ENCODE results near the gene IL18RAP.
A peak's percentile ranks its signal among the peaks of the same experiment; 100 is the strongest.

The IL18RAP gene

GRCh38 chr2:102455061-102455670 is 32.2 kb downstream of the IL18RAP start:
- DNase-seq (ENCODE audit: low read depth in 2 of 2, low spot score in 1 of 2) = no peak

GRCh38 chr2:102460467-102460866 is 37.5 kb downstream of the IL18RAP start:
- DNase-seq (ENCODE audit: low read depth in 2 of 2, low spot score in 1 of 2) = no peak

- DNase-seq (ENCODE audit: low read depth in 2 of 2, low spot score in 1 of 2) = no peak
These were observed 38.2 kb downstream of the IL18RAP start for GRCh38 chr2:102461188-102461587.

GRCh38 chr2:102463160-102463559 is 40.2 kb downstream of the IL18RAP start:
- no peak for DNase-seq (ENCODE audit: low read depth in 2 of 2, low spot score in 1 of 2)

- no peak for DNase-seq (ENCODE audit: low read depth in 2 of 2, low spot score in 1 of 2)
These were observed 47.2 kb downstream of the IL18RAP start for GRCh38 chr2:102470168-102470567.

- DNase-seq (ENCODE audit: low read depth in 2 of 2, low spot score in 1 of 2) = peak; percentile 17 to 28
These were observed 50.1 kb downstream of the IL18RAP start, which contains the start of gene SLC9A4 for GRCh38 chr2:102473020-102473419. Gene SLC9A4, plus strand, starts transcription at chr2:102473226. Its CDS starts 534 bp downstream, at chr2:102473760.

GRCh38 chr2:102473631-102474030 is 50.7 kb downstream of the IL18RAP start:
- DNase-seq (ENCODE audit: low read depth in 2 of 2, low spot score in 1 of 2) = no peak

- DNase-seq (ENCODE audit: low read depth in 2 of 2, low spot score in 1 of 2) = no peak
These were observed 51.8 kb downstream of the IL18RAP start for GRCh38 chr2:102474785-102475184.

GRCh38 chr2:102478686-102479470 is 55.9 kb downstream of the IL18RAP start:
- DNase-seq (ENCODE audit: low read depth in 2 of 2, low spot score in 1 of 2) = no peak

GRCh38 chr2:102480285-102481195 is 57.6 kb downstream of the IL18RAP start:
- no peak for DNase-seq (ENCODE audit: low read depth in 2 of 2, low spot score in 1 of 2)

GRCh38 chr2:102481931-102482330 is 59.0 kb downstream of the IL18RAP start:
- no peak for DNase-seq (ENCODE audit: low read depth in 2 of 2, low spot score in 1 of 2)

- no peak for DNase-seq (ENCODE audit: low read depth in 2 of 2, low spot score in 1 of 2)
These were observed 60.1 kb downstream of the IL18RAP start for GRCh38 chr2:102483086-102483485.

GRCh38 chr2:102484310-102485061 is 61.5 kb downstream of the IL18RAP start:
- DNase-seq (ENCODE audit: low read depth in 2 of 2, low spot score in 1 of 2) = no peak

- DNase-seq (ENCODE audit: low read depth in 2 of 2, low spot score in 1 of 2) = no peak
These were observed 62.3 kb downstream of the IL18RAP start for GRCh38 chr2:102485147-102485785.

GRCh38 chr2:102486941-102487702 is 64.2 kb downstream of the IL18RAP start:
- DNase-seq (ENCODE audit: low read depth in 2 of 2, low spot score in 1 of 2) = no peak

- DNase-seq (ENCODE audit: low read depth in 2 of 2, low spot score in 1 of 2) = no peak
These were observed 65.0 kb downstream of the IL18RAP start for GRCh38 chr2:102487761-102488462.

- DNase-seq (ENCODE audit: low read depth in 2 of 2, low spot score in 1 of 2) = no peak
These were observed 66.7 kb downstream of the IL18RAP start for GRCh38 chr2:102489646-102490045.

GRCh38 chr2:102492006-102492405 is 69.0 kb downstream of the IL18RAP start:
- DNase-seq (ENCODE audit: low read depth in 2 of 2, low spot score in 1 of 2) = no peak

GRCh38 chr2:102494570-102494969 is 71.6 kb downstream of the IL18RAP start:
- DNase-seq (ENCODE audit: low read depth in 2 of 2, low spot score in 1 of 2) = no peak

Data from stimulated activated CD8-positive, alpha-beta memory T cell treated with anti-CD3 and anti-CD28 coated beads, Interleukin-4, amount 100 ng/mL, for 4 hours (primary cell).